Ecto neural progenitor cell (in vitro differentiated cells): Measurements from ENCODE around the gene ARHGAP33.
"Not testable (repeated sequence)": the region's sequence is repeated elsewhere in the genome, so short reads cannot be mapped to it uniquely, and the experiment has no call there.

ENCODE experiments used
- DNase-seq: peaks from one replicate; pipeline ENCODE4 v3.0.0-alpha.2; 2018; ENCODE audit warnings: low spot score

ARHGAP33 gene

DNA sequence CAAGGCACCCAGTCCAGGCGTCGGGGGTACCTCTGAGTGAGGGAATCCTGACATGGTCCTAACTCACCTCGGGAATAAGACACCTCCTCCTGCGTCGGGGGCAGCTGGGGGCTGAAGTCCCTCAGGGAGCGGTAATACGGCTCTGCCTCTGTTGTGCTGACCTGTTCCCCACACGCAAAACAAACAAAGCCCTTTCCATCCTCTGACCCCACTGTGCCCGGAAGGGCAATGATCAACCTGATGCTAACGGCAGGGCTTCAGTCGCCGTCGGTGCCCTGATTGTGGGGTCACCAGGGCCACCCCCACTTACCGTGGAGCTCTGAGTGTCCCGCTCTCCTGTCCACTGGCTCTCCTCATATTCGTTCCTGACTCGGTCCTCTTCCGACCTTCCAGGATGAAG lies 55.6 kb downstream of the ARHGAP33 start:
- DNase-seq, result no peak

- no peak for DNase-seq
Measured at GRCh38 chr19:35832054-35832453, 56.7 kb downstream of the ARHGAP33 start.

DNA sequence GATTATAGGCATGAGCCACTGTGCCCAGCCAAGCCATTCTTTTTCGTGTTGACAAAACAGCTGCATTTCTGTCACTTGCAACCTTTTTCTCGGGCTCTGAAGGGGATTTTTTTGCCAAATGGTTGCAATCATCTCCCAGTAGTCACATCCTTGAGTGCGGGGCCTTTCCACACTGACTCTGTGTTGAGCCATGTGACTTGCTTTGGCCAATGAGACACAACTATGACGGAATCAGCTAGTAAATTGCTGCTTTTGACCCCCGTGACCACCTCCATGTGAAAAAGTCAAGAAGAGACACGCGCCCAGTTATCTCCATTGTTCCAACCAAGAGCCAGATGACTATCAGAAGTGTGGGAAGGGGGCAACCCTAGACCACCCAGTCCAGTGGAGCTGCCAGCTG lies 58.6 kb downstream of the ARHGAP33 start:
- DNase-seq, result no peak

DNA sequence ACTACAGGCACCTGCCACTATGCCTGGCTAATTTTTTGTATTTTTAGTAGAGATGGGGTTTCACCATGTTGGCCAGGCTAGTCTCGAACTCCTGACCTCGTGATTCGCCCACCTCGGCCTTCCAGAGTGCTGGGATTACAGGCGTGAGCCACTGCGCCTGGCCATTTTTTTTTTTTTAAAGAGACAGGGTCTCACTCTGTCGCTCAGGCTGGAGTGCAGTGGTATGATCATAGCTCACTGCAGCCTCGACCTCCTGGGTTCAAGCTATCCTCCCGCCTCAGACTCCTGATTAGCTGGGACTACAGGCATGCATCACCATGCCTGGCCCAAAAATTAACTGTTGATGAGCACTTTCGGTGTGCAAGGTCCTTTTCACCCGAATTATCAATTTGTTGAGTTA lies 60.7 kb downstream of the ARHGAP33 start:
- not testable (repeated sequence) for DNase-seq
